SK-N-SH (cell line): ENCODE data around the gene SERBP1. TPM values are rescaled to one million over a fixed set of nuclear protein-coding genes. Genes with fewer than 3 reads are reported as not detected.
A peak's percentile ranks its signal among the peaks of the same experiment; 100 is the strongest.

Experiments
- CTCF ChIA-PET: fragments of 300-600, 350-600 bp; formaldehyde crosslinking; extraction: SDS; loops from one replicate; lab custom pipeline; 2021; lab: Yijun Ruan, JAX
- POLR2A ChIA-PET: fragments of 350-600 bp; sonication (Branson Sonifier 250); formaldehyde crosslinking; extraction: SDS; loops from one replicate; lab custom pipeline; 2020; ENCODE audit warnings: antibody characterized with exemption, inconsistent platforms; lab: Yijun Ruan, JAX
- DNase-seq: peaks from one replicate; pipeline ENCODE4 v3.0.0; 2012
- H2AFZ ChIP-seq: fragments of 200-600 bp; sonication (generic); 2 replicates; pipeline ENCODE4 v1.8.1; 2016; ENCODE audit warnings: antibody characterized with exemption, mild to moderate bottlenecking, low read depth
- H3F3A ChIP-seq: fragments of 200-600 bp; sonication (generic); replicated peaks from 2 replicates; pipeline ENCODE3; 2016; ENCODE audit warnings: antibody characterized with exemption, mild to moderate bottlenecking; ENCODE audit not compliant: insufficient read depth
- H3K27ac ChIP-seq, 2 experiments: fragments of 200-500 bp in 1 of 2; fragments of 200-600 bp in 1 of 2; sonication (Bioruptor generic) in 1 of 2; sonication (generic), shearing (Covaris generic) in 1 of 2; 2 replicates each; pipeline versions ENCODE4 v1.5.1 to v1.6.1; 2014 to 2016; ENCODE audit warnings: low read depth in 2 of 2, inconsistent platforms in 1 of 2, low read length in 1 of 2, mild to moderate bottlenecking in 1 of 2, mixed read lengths in 1 of 2
- H3K27me3 ChIP-seq: fragments of 200-600 bp; sonication (generic), shearing (Covaris generic); 2 replicates; pipeline ENCODE4 v1.6.1; 2016; ENCODE audit warnings: mixed run types; ENCODE audit not compliant: insufficient read depth
- H3K36me3 ChIP-seq, 2 experiments: fragments of 200-500 bp in 1 of 2; fragments of 200-600 bp in 1 of 2; sonication (Bioruptor generic) in 1 of 2; sonication (generic) in 1 of 2; replicated peaks in 1 of 2; 2 replicates each; pipeline versions ENCODE3 to v1.5.1; 2014 to 2016; ENCODE audit warnings: low read length in 1 of 2, mild to moderate bottlenecking in 1 of 2; ENCODE audit not compliant: insufficient read depth in 2 of 2, control insufficient read depth in 1 of 2
- H3K4me1 ChIP-seq, 2 experiments: fragments of 200-500 bp in 1 of 2; fragments of 200-600 bp in 1 of 2; sonication (Bioruptor generic) in 1 of 2; sonication (generic), shearing (Covaris generic) in 1 of 2; 2 replicates each; pipeline versions ENCODE4 v1.5.1 to v1.6.1; 2014 to 2016; ENCODE audit warnings: low read depth in 1 of 2, low read length in 1 of 2, mixed run types in 1 of 2; ENCODE audit not compliant: insufficient read depth in 2 of 2, control insufficient read depth in 1 of 2
- H3K4me2 ChIP-seq: fragments of 200-600 bp; sonication (generic), shearing (Covaris generic); 2 replicates; pipeline ENCODE4 v1.6.1; 2017; ENCODE audit warnings: mixed run types
- H3K4me3 ChIP-seq, 2 experiments: fragments of 200-500 bp in 1 of 2; fragments of 200-600 bp in 1 of 2; sonication (Bioruptor generic) in 1 of 2; sonication (generic), shearing (Covaris generic) in 1 of 2; 2 replicates each; pipeline versions ENCODE4 v1.5.1 to v1.8.1; 2014 to 2016; ENCODE audit warnings: low read depth in 2 of 2, inconsistent platforms in 1 of 2, low read length in 1 of 2, mild to moderate bottlenecking in 1 of 2, mixed read lengths in 1 of 2, moderate library complexity in 1 of 2
- H3K79me2 ChIP-seq: fragments of 200-600 bp; sonication (generic); 2 replicates; pipeline ENCODE4 v1.8.1; 2017; ENCODE audit warnings: mild to moderate bottlenecking; ENCODE audit not compliant: insufficient read depth
- H3K9ac ChIP-seq: fragments of 200-600 bp; sonication (generic); 2 replicates; pipeline ENCODE4 v1.6.1; 2017; ENCODE audit warnings: mixed run types
- H3K9me2 ChIP-seq: fragments of 200-600 bp; sonication (generic); 2 replicates; pipeline ENCODE4 v1.6.1; 2017; ENCODE audit warnings: mixed run types
- H3K9me3 ChIP-seq: fragments of 200-600 bp; sonication (generic); 2 replicates; pipeline ENCODE4 v1.6.1; 2017; ENCODE audit warnings: mixed run types, mild to moderate bottlenecking, moderate library complexity
- H4K20me1 ChIP-seq: fragments of 200-600 bp; sonication (generic); 2 replicates; pipeline ENCODE4 v1.6.1; 2017; ENCODE audit warnings: mild to moderate bottlenecking, mixed run types; ENCODE audit not compliant: insufficient read depth
- CHD2 ChIP-seq: fragments of 150-350 bp; IDR thresholded peaks from 2 replicates; pipeline ENCODE4 v1.6.1; 2018; ENCODE audit warnings: low read length; ENCODE audit not compliant: partially characterized antibody
- ELF1 ChIP-seq: IDR thresholded peaks from 2 replicates; pipeline ENCODE4 v1.4.0; 2012
- EP300 ChIP-seq, 2 experiments: IDR thresholded peaks; 2 replicates each; pipeline versions ENCODE4 v1.4.0 to v1.6.1; 2012; ENCODE audit warnings: borderline replicate concordance in 1 of 2, low read depth in 1 of 2, low read length in 1 of 2
- FOSL2 ChIP-seq: IDR thresholded peaks from 2 replicates; pipeline ENCODE4 v1.4.0; 2012; ENCODE audit warnings: low read depth, mild to moderate bottlenecking, moderate library complexity, borderline replicate concordance
- FOXM1 ChIP-seq: IDR thresholded peaks from 2 replicates; pipeline ENCODE4 v1.4.0; 2012; ENCODE audit warnings: low read depth, mild to moderate bottlenecking
- NRF1 ChIP-seq: IDR thresholded peaks from 2 replicates; pipeline ENCODE4 v1.6.1; 2012; ENCODE audit warnings: low read depth, mild to moderate bottlenecking, low read length
- POLR2AphosphoS5 ChIP-seq: IDR thresholded peaks from 2 replicates; pipeline ENCODE4 v1.6.1; 2012; ENCODE audit warnings: low read depth, low read length
- RAD21 ChIP-seq: IDR thresholded peaks from 2 replicates; pipeline ENCODE4 v1.6.1; 2012; ENCODE audit warnings: mild to moderate bottlenecking, low read length
- RCOR1 ChIP-seq: fragments of 150-350 bp; IDR thresholded peaks from 2 replicates; pipeline ENCODE4 v1.6.1; 2017; ENCODE audit warnings: antibody characterized with exemption, low read length
- RFX5 ChIP-seq: IDR thresholded peaks from 2 replicates; pipeline ENCODE4 v1.6.1; 2012; ENCODE audit warnings: mild to moderate bottlenecking, improper control_type of control experiment, low read length
- SIN3A ChIP-seq: IDR thresholded peaks from 2 replicates; pipeline ENCODE4 v1.6.1; 2012; ENCODE audit warnings: low read depth, mild to moderate bottlenecking, low read length, moderate library complexity, borderline replicate concordance
- TCF12 ChIP-seq: IDR thresholded peaks from 2 replicates; pipeline ENCODE4 v1.4.0; 2012
- TEAD4 ChIP-seq: IDR thresholded peaks from 2 replicates; pipeline ENCODE4 v1.4.0; 2012; ENCODE audit warnings: mild to moderate bottlenecking, borderline replicate concordance; ENCODE audit not compliant: insufficient read depth
- WGBS: methylation state at CpG from one replicate; pipeline ENCODE4 v1.1.6; 2017; ENCODE audit warnings: low lambda C conversion rate; 5-methylcytosine and 5-hydroxymethylcytosine counted together
- polyA plus RNA-seq, 3 experiments: library from polyadenylated mRNA; depleted of rRNA; stranded (reverse); fragments of >200 nt; gene quantifications; 2 replicates each; pipeline ENCODE4 v1.2.3, GENCODE V29; 2012
- TF ChIP-seq, protein P1 (sequence below): IDR thresholded peaks from 2 replicates; pipeline ENCODE4 v1.4.0; 2012; ENCODE audit warnings: low read depth, borderline replicate concordance
- TF ChIP-seq, protein P2 (sequence below): fragments of 150-350 bp; IDR thresholded peaks from 2 replicates; pipeline ENCODE4 v1.6.1; 2016; ENCODE audit warnings: mild to moderate bottlenecking, low read depth, low read length
- TF ChIP-seq, protein P3 (sequence below): IDR thresholded peaks from 2 replicates; pipeline ENCODE4 v1.4.0; 2012; ENCODE audit warnings: low read depth

The SERBP1 gene
- polyA plus RNA-seq, 1 of the 3 experiments (the other 2 are of a cell fraction): 194 TPM

DNA sequence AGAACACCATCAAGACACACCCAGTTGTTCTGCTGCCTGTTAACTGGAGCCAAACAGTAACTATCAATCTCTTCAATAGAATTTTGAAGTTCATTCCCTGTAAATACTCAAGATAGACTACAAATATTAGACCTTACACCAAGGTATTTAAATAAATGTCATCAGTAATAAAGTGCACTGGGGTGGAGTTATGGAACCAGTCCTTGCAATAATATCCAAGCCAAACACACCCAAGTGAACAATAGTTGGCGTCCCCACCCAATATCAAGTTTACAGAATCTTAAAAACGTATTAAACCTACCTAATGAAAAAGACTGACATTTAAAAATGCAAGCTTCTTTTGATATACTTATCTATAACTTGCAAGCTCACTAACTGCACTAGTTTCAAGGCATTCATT lies 2.7 kb downstream of the SERBP1 start:
- ChIA-PET CTCF (interaction anchor here (0.7 to 3.6 kb wide), 2 partner anchors 26 to 73 kb away, joined by 3 to 15 read pairs; no protein-coding TSS in a partner anchor), POLR2A (interaction anchor here (0.5 kb wide), 1 partner anchor 99 kb away, joined by 4 read pairs; no protein-coding TSS in a partner anchor)
- no peaks in the 10 kb centered on the region for H3K9me2 ChIP-seq
- peak overlapping the region; percentile 96 to 97 for H3K4me3 ChIP-seq
- WGBS: 6% methylated on average over 2 of the region's 2 CpGs
- peaks cover 15% of the 10 kb centered on the region for H3F3A ChIP-seq
- H3K36me3 ChIP-seq: peaks cover 45 to 53% of the 10 kb centered on the region in 2 experiments
- peak overlapping the region; percentile 96 for H3K4me2 ChIP-seq
- DNase-seq: no peak
- no peak overlapping the region for H3K27ac ChIP-seq
- peaks cover 69% of the 10 kb centered on the region for H4K20me1 ChIP-seq
- TF ChIP-seq POLR2AphosphoS5: no peak
- TF ChIP-seq TEAD4: no peak
- no peak for TF ChIP-seq RAD21
- no peak for TF ChIP-seq EP300 (IDR thresholded peaks at IDR 0.05; ENCODE audit: borderline replicate concordance in 1 of 2, low read depth in 1 of 2, low read length in 1 of 2)
- no peak for TF ChIP-seq TCF12
- TF ChIP-seq FOSL2: no peak
- TF ChIP-seq SIN3A: no peak
- no peak for TF ChIP-seq ELF1
- TF ChIP-seq, protein P1, sequence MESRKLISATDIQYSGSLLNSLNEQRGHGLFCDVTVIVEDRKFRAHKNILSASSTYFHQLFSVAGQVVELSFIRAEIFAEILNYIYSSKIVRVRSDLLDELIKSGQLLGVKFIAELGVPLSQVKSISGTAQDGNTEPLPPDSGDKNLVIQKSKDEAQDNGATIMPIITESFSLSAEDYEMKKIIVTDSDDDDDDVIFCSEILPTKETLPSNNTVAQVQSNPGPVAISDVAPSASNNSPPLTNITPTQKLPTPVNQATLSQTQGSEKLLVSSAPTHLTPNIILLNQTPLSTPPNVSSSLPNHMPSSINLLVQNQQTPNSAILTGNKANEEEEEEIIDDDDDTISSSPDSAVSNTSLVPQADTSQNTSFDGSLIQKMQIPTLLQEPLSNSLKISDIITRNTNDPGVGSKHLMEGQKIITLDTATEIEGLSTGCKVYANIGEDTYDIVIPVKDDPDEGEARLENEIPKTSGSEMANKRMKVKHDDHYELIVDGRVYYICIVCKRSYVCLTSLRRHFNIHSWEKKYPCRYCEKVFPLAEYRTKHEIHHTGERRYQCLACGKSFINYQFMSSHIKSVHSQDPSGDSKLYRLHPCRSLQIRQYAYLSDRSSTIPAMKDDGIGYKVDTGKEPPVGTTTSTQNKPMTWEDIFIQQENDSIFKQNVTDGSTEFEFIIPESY: no peak
- TF ChIP-seq, protein P2, sequence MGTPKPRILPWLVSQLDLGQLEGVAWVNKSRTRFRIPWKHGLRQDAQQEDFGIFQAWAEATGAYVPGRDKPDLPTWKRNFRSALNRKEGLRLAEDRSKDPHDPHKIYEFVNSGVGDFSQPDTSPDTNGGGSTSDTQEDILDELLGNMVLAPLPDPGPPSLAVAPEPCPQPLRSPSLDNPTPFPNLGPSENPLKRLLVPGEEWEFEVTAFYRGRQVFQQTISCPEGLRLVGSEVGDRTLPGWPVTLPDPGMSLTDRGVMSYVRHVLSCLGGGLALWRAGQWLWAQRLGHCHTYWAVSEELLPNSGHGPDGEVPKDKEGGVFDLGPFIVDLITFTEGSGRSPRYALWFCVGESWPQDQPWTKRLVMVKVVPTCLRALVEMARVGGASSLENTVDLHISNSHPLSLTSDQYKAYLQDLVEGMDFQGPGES: no peak
- TF ChIP-seq FOXM1: no peak
- TF ChIP-seq NRF1: no peak
- TF ChIP-seq, protein P3, sequence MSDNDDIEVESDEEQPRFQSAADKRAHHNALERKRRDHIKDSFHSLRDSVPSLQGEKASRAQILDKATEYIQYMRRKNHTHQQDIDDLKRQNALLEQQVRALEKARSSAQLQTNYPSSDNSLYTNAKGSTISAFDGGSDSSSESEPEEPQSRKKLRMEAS: no peak
- no peak overlapping the region for H2AFZ ChIP-seq
- no peaks in the 10 kb centered on the region for H3K27me3 ChIP-seq
- no peaks in the 10 kb centered on the region for H3K9me3 ChIP-seq
- peaks cover 0 to 16% of the 10 kb centered on the region in 2 experiments; a peak in 3 of 4 replicates for H3K4me1 ChIP-seq
- no peak overlapping the region; the same call in 1 of the 2 replicates for H3K9ac ChIP-seq
- H3K79me2 ChIP-seq: peaks cover 77% of the 10 kb centered on the region

DNA sequence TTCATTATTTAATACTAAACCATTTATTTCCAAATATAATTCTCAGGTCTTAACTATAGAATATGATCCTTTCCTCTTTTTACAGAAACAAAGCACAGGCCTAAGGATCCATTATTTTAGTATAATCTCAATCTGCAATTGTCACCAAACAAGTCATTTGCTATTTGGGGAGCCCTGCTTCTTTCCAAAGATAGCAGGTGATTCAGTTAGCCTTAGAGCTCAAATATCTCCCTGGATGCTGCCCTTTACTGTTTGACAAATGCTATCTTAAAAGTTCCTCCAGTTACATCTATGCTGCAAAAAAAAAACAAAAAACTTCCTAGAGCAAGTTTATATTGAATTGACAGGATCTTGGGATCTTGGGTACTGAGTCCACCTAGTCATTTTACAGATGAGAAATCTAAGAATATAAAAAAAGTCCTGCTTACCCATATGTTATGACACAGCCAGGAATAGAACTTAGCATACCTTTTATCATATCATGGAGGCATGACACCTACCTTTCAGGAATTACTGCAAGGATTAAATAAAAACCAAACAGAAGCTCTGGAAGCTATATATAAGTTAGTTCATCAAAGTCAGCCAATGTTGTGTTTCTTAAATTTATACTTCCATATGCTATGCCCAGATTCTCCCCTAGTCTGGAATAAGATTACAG lies 9.2 kb downstream of the SERBP1 start:
- Histone ChIP-seq H3K9ac (no peak overlapping the region), H3K79me2 (peaks cover 97% of the 10 kb centered on the region), H3K4me2 (no peak overlapping the region), H3K36me3 (peaks cover 72 to 90% of the 10 kb centered on the region in 2 experiments), H3K27ac (no peak overlapping the region), H3K27me3 (no peaks in the 10 kb centered on the region), H3K4me1 (peaks cover 0 to 2% of the 10 kb centered on the region in 2 experiments; a peak in 1 of 4 replicates), H3K9me3 (no peaks in the 10 kb centered on the region), H3K9me2 (no peaks in the 10 kb centered on the region), H2AFZ (no peak overlapping the region), H4K20me1 (peaks cover 78% of the 10 kb centered on the region), H3K4me3 (no peak overlapping the region), H3F3A (peaks cover 8% of the 10 kb centered on the region)
- ChIA-PET CTCF (interaction anchor here (0.6 to 1.7 kb wide), 2 partner anchors 11 to 44 kb away, joined by 3 to 4 read pairs; no protein-coding TSS in a partner anchor), POLR2A (no interaction called here)
- no peak for DNase-seq
- no peak for TF ChIP-seq EP300 (IDR thresholded peaks at IDR 0.05; ENCODE audit: borderline replicate concordance in 1 of 2, low read depth in 1 of 2, low read length in 1 of 2)
- TF ChIP-seq RCOR1: no peak
- no peak for TF ChIP-seq FOXM1
- no peak for TF ChIP-seq CHD2
- TF ChIP-seq TCF12: no peak
- TF ChIP-seq, protein P3: no peak
- no peak for TF ChIP-seq ELF1
- no peak for TF ChIP-seq RFX5
